HepG2 (cell line): ENCODE results near the gene LCAT. TPM values are rescaled to one million over a fixed set of nuclear protein-coding genes. Genes with fewer than 3 reads are reported as not detected.

Experiments used
- AKAP8 ChIP-seq: sonication (generic); formaldehyde crosslinking; IDR thresholded peaks from 2 replicates; pipeline ENCODE4 v1.5.1; 2020; ENCODE audit warnings: mild to moderate bottlenecking, missing genetic modification reagents
- GZF1 ChIP-seq: sonication (generic); formaldehyde crosslinking; IDR thresholded peaks from 2 replicates; pipeline ENCODE4 v1.5.1; 2020; ENCODE audit warnings: mild to moderate bottlenecking, missing genetic modification reagents
- HOXD1 ChIP-seq: sonication (generic); formaldehyde crosslinking; IDR thresholded peaks from 2 replicates; pipeline ENCODE4 v1.5.0; 2020; ENCODE audit warnings: missing genetic modification reagents
- SIN3B ChIP-seq: fragments of 150-350 bp; IDR thresholded peaks from 2 replicates; pipeline ENCODE4 v1.6.1; 2014; ENCODE audit warnings: low read length
- TBL1XR1 ChIP-seq: fragments of 150-350 bp; IDR thresholded peaks from 2 replicates; pipeline ENCODE4 v1.6.1; 2014; ENCODE audit warnings: borderline replicate concordance, low read length; ENCODE audit not compliant: partially characterized antibody
- TGIF2 ChIP-seq: IDR thresholded peaks from 2 replicates; pipeline ENCODE4 v1.6.1; 2016; ENCODE audit warnings: control low read depth, missing compliant biosample characterization
- ZNF124 ChIP-seq: sonication (generic); formaldehyde crosslinking; IDR thresholded peaks from 2 replicates; pipeline ENCODE4 v1.4.0; 2020; ENCODE audit warnings: missing genetic modification reagents
- ZNF543 ChIP-seq: sonication (generic); formaldehyde crosslinking; IDR thresholded peaks from 2 replicates; pipeline ENCODE4 v1.4.0; 2020; ENCODE audit warnings: mild to moderate bottlenecking, missing genetic modification reagents
- ZNF615 ChIP-seq: sonication (generic); formaldehyde crosslinking; IDR thresholded peaks from 2 replicates; pipeline ENCODE4 v1.5.0; 2020; ENCODE audit warnings: mild to moderate bottlenecking, missing genetic modification reagents, borderline replicate concordance
- polyA plus RNA-seq, 8 experiments: library from polyadenylated mRNA; depleted of rRNA in 3 of 8; stranded (reverse) in 7 of 8; unstranded in 1 of 8; fragments of >200 nt; fragmentation: Illumina TruSeq in 4 of 8; extraction: Trizol in 4 of 8; gene quantifications; 2 replicates each; pipeline versions ENCODE4 v1.2.1 to v1.2.3, GENCODE V29; 2011 to 2016; ENCODE audit warnings: low read depth in 4 of 8, missing spikeins in 1 of 8, mixed read lengths in 1 of 8; ENCODE audit not compliant: insufficient read depth in 1 of 8
- total RNA-seq, 5 experiments: library from RNA; depleted of rRNA; stranded (reverse); fragments of >200 nt; fragmentation: Illumina TruSeq; extraction: Trizol; gene quantifications; 2 replicates each; pipeline ENCODE4 v1.2.3, GENCODE V29; 2016; ENCODE audit warnings: low read depth in 1 of 5
- TF ChIP-seq, protein P1 (sequence below): sonication (generic); formaldehyde crosslinking; IDR thresholded peaks from 2 replicates; pipeline ENCODE4 v1.4.0; 2020; ENCODE audit warnings: mild to moderate bottlenecking, missing genetic modification reagents
- TF ChIP-seq, protein P2 (sequence below): sonication (generic); formaldehyde crosslinking; IDR thresholded peaks from 2 replicates; pipeline ENCODE4 v1.5.0; 2020; ENCODE audit warnings: mild to moderate bottlenecking, low read depth, missing genetic modification reagents, borderline replicate concordance
- TF ChIP-seq, protein P3 (sequence below): sonication (generic); formaldehyde crosslinking; IDR thresholded peaks from 2 replicates; pipeline ENCODE4 v1.9.0; 2021; ENCODE audit warnings: missing genetic modification reagents, mild to moderate bottlenecking, borderline replicate concordance
- TF ChIP-seq, protein P4 (sequence below): sonication (generic); formaldehyde crosslinking; IDR thresholded peaks from 2 replicates; pipeline ENCODE4 v1.8.0; 2022; ENCODE audit warnings: missing genetic modification reagents, mild to moderate bottlenecking, inconsistent platforms, borderline replicate concordance
- TF ChIP-seq, protein P5 (sequence below): sonication (generic); formaldehyde crosslinking; IDR thresholded peaks from 2 replicates; pipeline ENCODE4 v1.4.0; 2020; ENCODE audit warnings: missing genetic modification reagents
- TF ChIP-seq, protein P6 (sequence below): sonication (generic); formaldehyde crosslinking; IDR thresholded peaks from 2 replicates; pipeline ENCODE4 v1.5.0; 2020; ENCODE audit warnings: missing genetic modification reagents
- TF ChIP-seq, protein P7 (sequence below): sonication (generic); formaldehyde crosslinking; IDR thresholded peaks from 2 replicates; pipeline ENCODE4 v1.4.0; 2020; ENCODE audit warnings: missing genetic modification reagents

The LCAT gene
- total and polyA plus RNA-seq, 2 of the 13 experiments (the other 11 are each of a cell fraction or from before 2014, with no cell fraction given): 36.1 to 38.9 TPM

DNA sequence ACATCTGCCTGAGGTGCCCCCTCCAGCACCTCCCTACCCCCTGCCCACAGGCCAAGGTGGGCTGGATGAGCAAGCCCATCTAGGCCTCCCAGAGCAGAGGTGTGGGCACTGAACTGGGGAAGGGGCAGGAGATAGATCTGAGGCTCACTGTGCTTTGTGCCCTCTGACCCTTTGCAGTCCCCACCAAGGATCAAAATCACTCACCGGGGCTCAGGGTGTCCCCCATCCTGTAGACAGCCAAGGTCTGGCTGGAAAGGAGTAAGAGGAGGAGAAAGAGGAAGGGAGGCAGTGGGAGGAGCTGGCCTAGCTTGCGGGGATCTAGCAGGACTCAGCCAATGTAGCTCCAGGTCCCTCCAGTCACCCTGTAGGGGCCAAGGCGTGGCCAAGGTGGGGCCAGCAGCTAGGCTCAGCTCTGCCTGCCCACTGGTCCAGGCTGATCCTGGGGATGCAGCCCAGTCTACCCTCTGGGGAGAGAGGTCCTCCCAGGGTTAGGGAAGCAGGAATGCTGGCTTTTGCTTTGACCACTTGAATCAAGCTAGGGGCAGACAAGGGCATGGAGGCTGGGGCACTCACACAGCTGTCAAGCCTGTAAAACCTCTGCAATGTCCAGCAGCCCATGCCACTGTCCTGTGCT is 22.7 kb upstream of the LCAT start (continued):
- TF ChIP-seq, protein P1, sequence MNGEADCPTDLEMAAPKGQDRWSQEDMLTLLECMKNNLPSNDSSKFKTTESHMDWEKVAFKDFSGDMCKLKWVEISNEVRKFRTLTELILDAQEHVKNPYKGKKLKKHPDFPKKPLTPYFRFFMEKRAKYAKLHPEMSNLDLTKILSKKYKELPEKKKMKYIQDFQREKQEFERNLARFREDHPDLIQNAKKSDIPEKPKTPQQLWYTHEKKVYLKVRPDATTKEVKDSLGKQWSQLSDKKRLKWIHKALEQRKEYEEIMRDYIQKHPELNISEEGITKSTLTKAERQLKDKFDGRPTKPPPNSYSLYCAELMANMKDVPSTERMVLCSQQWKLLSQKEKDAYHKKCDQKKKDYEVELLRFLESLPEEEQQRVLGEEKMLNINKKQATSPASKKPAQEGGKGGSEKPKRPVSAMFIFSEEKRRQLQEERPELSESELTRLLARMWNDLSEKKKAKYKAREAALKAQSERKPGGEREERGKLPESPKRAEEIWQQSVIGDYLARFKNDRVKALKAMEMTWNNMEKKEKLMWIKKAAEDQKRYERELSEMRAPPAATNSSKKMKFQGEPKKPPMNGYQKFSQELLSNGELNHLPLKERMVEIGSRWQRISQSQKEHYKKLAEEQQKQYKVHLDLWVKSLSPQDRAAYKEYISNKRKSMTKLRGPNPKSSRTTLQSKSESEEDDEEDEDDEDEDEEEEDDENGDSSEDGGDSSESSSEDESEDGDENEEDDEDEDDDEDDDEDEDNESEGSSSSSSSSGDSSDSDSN (CRISPR knock-in tag): no peak; the same call in none of the 2 replicates
- no peak for TF ChIP-seq TBL1XR1
- 0 out of 2 replicates have a peak, but pooled peaks have one; percentile 7 for TF ChIP-seq GZF1 (CRISPR knock-in tag)
- TF ChIP-seq, protein P2, sequence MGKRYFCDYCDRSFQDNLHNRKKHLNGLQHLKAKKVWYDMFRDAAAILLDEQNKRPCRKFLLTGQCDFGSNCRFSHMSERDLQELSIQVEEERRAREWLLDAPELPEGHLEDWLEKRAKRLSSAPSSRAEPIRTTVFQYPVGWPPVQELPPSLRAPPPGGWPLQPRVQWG (CRISPR knock-in tag): no peak
- TF ChIP-seq, protein P3, sequence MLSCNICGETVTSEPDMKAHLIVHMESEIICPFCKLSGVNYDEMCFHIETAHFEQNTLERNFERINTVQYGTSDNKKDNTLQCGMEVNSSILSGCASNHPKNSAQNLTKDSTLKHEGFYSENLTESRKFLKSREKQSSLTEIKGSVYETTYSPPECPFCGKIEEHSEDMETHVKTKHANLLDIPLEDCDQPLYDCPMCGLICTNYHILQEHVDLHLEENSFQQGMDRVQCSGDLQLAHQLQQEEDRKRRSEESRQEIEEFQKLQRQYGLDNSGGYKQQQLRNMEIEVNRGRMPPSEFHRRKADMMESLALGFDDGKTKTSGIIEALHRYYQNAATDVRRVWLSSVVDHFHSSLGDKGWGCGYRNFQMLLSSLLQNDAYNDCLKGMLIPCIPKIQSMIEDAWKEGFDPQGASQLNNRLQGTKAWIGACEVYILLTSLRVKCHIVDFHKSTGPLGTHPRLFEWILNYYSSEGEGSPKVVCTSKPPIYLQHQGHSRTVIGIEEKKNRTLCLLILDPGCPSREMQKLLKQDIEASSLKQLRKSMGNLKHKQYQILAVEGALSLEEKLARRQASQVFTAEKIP (CRISPR knock-in tag): no peak
- TF ChIP-seq HOXD1 (CRISPR knock-in tag): no peak
- TF ChIP-seq ZNF615 (CRISPR knock-in tag): no peak
- TF ChIP-seq SIN3B: no peak
- TF ChIP-seq, protein P4, sequence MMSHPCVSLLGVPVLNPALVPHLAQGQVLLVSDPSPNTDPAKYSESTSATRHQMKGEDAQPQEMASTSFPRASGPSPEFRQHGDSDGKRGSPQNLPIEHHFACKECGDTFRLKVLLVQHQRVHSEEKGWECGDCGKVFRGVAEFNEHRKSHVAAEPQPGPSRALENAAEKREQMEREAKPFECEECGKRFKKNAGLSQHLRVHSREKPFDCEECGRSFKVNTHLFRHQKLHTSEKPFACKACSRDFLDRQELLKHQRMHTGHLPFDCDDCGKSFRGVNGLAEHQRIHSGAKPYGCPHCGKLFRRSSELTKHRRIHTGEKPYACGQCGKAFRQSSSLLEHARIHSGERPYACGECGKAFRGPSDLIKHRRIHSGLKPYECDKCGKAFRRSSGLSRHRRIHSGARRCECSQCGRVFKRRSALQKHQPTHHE: no peak
- TF ChIP-seq TGIF2 (CRISPR knock-in tag): 0 out of 2 replicates have a peak, but pooled peaks have one; percentile 46
- TF ChIP-seq ZNF124 (CRISPR knock-in tag): peak; percentile 19; the same call in 1 of the 2 replicates
- TF ChIP-seq, protein P5, sequence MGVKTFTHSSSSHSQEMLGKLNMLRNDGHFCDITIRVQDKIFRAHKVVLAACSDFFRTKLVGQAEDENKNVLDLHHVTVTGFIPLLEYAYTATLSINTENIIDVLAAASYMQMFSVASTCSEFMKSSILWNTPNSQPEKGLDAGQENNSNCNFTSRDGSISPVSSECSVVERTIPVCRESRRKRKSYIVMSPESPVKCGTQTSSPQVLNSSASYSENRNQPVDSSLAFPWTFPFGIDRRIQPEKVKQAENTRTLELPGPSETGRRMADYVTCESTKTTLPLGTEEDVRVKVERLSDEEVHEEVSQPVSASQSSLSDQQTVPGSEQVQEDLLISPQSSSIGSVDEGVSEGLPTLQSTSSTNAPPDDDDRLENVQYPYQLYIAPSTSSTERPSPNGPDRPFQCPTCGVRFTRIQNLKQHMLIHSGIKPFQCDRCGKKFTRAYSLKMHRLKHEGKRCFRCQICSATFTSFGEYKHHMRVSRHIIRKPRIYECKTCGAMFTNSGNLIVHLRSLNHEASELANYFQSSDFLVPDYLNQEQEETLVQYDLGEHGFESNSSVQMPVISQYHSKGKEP (CRISPR knock-in tag): no peak
- TF ChIP-seq, protein P6, sequence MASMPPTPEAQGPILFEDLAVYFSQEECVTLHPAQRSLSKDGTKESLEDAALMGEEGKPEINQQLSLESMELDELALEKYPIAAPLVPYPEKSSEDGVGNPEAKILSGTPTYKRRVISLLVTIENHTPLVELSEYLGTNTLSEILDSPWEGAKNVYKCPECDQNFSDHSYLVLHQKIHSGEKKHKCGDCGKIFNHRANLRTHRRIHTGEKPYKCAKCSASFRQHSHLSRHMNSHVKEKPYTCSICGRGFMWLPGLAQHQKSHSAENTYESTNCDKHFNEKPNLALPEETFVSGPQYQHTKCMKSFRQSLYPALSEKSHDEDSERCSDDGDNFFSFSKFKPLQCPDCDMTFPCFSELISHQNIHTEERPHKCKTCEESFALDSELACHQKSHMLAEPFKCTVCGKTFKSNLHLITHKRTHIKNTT (CRISPR knock-in tag): no peak
- TF ChIP-seq AKAP8 (CRISPR knock-in tag): no peak; the same call in 1 of the 2 replicates
- TF ChIP-seq, protein P7, sequence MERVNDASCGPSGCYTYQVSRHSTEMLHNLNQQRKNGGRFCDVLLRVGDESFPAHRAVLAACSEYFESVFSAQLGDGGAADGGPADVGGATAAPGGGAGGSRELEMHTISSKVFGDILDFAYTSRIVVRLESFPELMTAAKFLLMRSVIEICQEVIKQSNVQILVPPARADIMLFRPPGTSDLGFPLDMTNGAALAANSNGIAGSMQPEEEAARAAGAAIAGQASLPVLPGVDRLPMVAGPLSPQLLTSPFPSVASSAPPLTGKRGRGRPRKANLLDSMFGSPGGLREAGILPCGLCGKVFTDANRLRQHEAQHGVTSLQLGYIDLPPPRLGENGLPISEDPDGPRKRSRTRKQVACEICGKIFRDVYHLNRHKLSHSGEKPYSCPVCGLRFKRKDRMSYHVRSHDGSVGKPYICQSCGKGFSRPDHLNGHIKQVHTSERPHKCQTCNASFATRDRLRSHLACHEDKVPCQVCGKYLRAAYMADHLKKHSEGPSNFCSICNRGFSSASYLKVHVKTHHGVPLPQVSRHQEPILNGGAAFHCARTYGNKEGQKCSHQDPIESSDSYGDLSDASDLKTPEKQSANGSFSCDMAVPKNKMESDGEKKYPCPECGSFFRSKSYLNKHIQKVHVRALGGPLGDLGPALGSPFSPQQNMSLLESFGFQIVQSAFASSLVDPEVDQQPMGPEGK (CRISPR knock-in tag): peak; percentile 28
- TF ChIP-seq ZNF543 (CRISPR knock-in tag): peak; percentile 35; the same call in 1 of the 2 replicates
